Bronchial epithelial cell (primary cell): Measurements from ENCODE around the gene KRTCAP2. TPM values are rescaled to one million over a fixed set of nuclear protein-coding genes. Genes with fewer than 3 reads are reported as not detected.

Source experiments
- DNase-seq: peaks from one replicate; pipeline ENCODE4 v3.0.0-alpha.2; 2010; ENCODE audit warnings: low read depth
- FAIRE-seq: peaks from 2 replicates; lab custom pipeline; 2011; peaks lifted over from hg19 to GRCh38; lab: Jason Lieb, UNC
- H3K27me3 ChIP-seq: 2 replicates; pipeline ENCODE4 v1.5.1; 2011; ENCODE audit warnings: low read length; ENCODE audit not compliant: control insufficient read depth, insufficient read depth
- H3K36me3 ChIP-seq: 2 replicates; pipeline ENCODE4 v1.5.1; 2011; ENCODE audit warnings: low read length; ENCODE audit not compliant: control insufficient read depth, insufficient read depth
- H3K4me3 ChIP-seq: 2 replicates; pipeline ENCODE4 v1.5.1; 2011; ENCODE audit warnings: mild to moderate bottlenecking, low read depth, low read length, control low read depth
- total RNA-seq: library from RNA; depleted of rRNA; stranded (reverse); fragments of >200 nt; gene quantifications from 2 replicates; pipeline ENCODE4 v1.2.1, GENCODE V29; 2014
- TF ChIP-seq, protein P1 (sequence below): IDR thresholded peaks from 2 replicates; pipeline ENCODE4 v1.5.1; 2011; ENCODE audit warnings: mild to moderate bottlenecking, moderate library complexity, low read length, control low read depth, inconsistent platforms; ENCODE audit not compliant: insufficient read depth, severe bottlenecking

The KRTCAP2 gene
- total RNA-seq, 1 donor from 2014 or later = 76.3 TPM

GRCh38 chr1:155127967-155128754, 44.9 kb downstream of the KRTCAP2 start:
- FAIRE-seq = no peak
- DNase-seq = peak; percentile 52
- H3K36me3 ChIP-seq = peaks cover 17% of the 10 kb centered on the region
- TF ChIP-seq, protein P1, sequence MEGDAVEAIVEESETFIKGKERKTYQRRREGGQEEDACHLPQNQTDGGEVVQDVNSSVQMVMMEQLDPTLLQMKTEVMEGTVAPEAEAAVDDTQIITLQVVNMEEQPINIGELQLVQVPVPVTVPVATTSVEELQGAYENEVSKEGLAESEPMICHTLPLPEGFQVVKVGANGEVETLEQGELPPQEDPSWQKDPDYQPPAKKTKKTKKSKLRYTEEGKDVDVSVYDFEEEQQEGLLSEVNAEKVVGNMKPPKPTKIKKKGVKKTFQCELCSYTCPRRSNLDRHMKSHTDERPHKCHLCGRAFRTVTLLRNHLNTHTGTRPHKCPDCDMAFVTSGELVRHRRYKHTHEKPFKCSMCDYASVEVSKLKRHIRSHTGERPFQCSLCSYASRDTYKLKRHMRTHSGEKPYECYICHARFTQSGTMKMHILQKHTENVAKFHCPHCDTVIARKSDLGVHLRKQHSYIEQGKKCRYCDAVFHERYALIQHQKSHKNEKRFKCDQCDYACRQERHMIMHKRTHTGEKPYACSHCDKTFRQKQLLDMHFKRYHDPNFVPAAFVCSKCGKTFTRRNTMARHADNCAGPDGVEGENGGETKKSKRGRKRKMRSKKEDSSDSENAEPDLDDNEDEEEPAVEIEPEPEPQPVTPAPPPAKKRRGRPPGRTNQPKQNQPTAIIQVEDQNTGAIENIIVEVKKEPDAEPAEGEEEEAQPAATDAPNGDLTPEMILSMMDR = no peak
- H3K27me3 ChIP-seq = no peaks in the 10 kb centered on the region
- H3K4me3 ChIP-seq = peak overlapping the region; percentile 96

- FAIRE-seq (no peak), DNase-seq (peak; percentile 92)
- TF ChIP-seq, protein P1 = no peak
- H3K27me3 ChIP-seq = no peaks in the 10 kb centered on the region
- peaks cover 13% of the 10 kb centered on the region for H3K36me3 ChIP-seq
- H3K4me3 ChIP-seq = peak within 1 kb of the TSS; percentile 96
Observed at GRCh38 chr1:155127105-155127966, 45.8 kb downstream of the KRTCAP2 start, which contains the start of gene EFNA1. EFNA1 (plus strand) TSS chr1:155127876; CDS start chr1:155127978, 102 bp downstream.

DNA sequence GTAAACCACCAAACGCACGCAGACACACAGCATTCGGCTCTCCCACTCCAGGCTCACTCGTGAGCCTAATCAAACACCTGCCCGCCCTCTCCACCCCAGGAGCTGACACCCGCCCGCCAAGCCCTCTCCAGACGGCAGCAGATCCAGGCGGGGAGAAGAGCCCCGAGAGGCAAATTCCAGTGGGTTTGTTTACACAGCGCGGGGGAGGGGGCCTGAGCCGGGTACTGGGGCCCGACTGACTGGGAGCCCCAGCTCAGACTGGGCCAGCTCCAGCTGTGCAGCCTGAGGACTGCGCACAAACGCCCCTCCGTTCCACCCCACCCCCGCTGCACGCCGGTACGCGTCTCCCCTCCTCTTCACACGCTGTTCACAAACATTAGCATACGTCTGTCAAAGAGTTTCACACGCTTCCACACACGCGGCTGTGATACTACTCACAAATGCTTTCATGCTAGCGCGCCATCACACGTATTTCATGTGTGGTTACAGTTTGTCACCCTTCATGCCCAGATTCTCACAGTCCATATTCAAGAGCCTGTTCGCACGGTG, 46.5 kb downstream of the KRTCAP2 start:
- DNase-seq (no peak), FAIRE-seq (no peak)
- TF ChIP-seq, protein P1 = no peak
- no peaks in the 10 kb centered on the region for H3K27me3 ChIP-seq
- H3K4me3 ChIP-seq = peak overlapping the region; percentile 96
- peaks cover 9% of the 10 kb centered on the region for H3K36me3 ChIP-seq

DNA sequence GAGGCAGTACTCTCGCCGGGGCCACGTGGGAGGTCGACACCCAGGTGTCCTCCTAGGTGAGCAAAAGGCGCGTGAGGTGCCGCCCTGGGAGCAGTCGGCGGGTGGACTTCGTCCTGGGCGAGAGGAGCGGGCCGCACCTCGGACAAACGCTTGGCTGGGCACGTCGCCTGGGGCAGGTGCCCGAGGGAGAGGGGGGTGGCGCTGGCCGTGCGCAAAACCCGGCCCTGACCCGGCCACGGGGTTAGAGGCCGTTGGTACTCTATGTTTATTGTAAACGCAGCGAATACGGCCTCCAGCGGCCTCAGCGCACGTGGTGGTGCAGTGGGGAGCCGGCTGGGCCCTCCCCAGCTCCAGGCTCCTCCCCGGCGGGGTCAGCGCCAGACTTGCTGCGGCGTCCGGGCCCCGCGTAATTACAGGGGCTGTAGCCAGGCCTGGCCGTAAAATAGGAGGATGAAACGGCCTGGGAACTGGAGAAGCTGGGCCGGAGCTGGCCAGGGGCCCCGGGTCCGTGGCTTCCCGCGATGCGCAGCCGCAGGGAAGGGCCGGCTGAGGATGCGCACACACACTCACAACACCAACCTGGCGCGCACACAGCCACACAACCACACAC, 47.1 kb downstream of the KRTCAP2 start:
- H3K36me3 ChIP-seq = peaks cover 3% of the 10 kb centered on the region
- H3K4me3 ChIP-seq = peak overlapping the region; percentile 96
- TF ChIP-seq, protein P1 = no peak
- FAIRE-seq = no peak
- no peak for DNase-seq
- no peaks in the 10 kb centered on the region for H3K27me3 ChIP-seq

DNA sequence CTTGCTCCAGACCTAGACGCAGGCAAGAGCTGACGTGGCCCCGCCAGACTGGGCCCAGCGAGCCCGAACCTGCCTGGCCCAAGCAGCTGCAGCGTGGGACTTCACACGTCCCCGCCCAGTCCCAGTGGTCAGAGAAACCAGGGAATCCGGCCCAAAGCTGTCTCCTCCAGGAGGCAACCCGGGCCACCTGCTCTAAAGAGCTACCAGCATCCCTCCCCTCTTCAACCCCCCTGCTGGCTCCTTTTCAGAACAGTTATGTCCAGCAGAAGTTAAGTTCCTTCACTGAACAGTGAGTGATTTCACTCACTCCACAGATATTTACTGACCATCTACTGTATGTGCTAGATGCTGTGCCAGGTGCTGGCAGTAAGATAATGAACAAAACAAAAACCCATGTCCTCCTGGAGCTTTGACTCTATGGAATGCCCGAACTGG, 47.6 kb downstream of the KRTCAP2 start:
- Histone ChIP-seq H3K36me3 (peaks cover 2% of the 10 kb centered on the region), H3K27me3 (no peaks in the 10 kb centered on the region), H3K4me3 (no peak overlapping the region)
- DNase-seq = peak; percentile 84
- FAIRE-seq = no peak
- TF ChIP-seq, protein P1 = peak; percentile 9
